ENCODE measurements around the gene KLRC1. TPM values are rescaled to one million over a fixed set of nuclear protein-coding genes. Genes with fewer than 3 reads are reported as not detected.
"Not testable (repeated sequence)": the region's sequence is repeated elsewhere in the genome, so short reads cannot be mapped to it uniquely, and the experiment has no call there.

The KLRC1 gene
- total RNA-seq, 1 experiment from 2014 or later = not detected

- DNase-seq = no peak
- no peak overlapping the region for H2AFZ ChIP-seq (ENCODE audit: low read length)
- H3K4me2 ChIP-seq (ENCODE audit: low read depth, low read length, poor library complexity, severe bottlenecking) = no peak overlapping the region
Observed at GRCh38 chr12:10408842-10409241, 44.3 kb downstream of the KLRC1 start.

GRCh38 chr12:10406725-10407124 is 46.5 kb downstream of the KLRC1 start:
- Histone ChIP-seq H4K20me1 (ENCODE audit: insufficient read depth, low read depth, low read length) (no peaks in the 10 kb centered on the region), H3K4me2 (ENCODE audit: low read depth, low read length, poor library complexity, severe bottlenecking) (no peak overlapping the region), H3K36me3 (ENCODE audit: insufficient read depth, low read length) (no peaks in the 10 kb centered on the region), H3K9me2 (replicated peaks; ENCODE audit: insufficient read depth, low read length) (no peaks in the 10 kb centered on the region), H3K79me2 (ENCODE audit: low read length) (no peaks in the 10 kb centered on the region), H3K9ac (ENCODE audit: low read length) (no peak overlapping the region), H3K9me3 (ENCODE audit: low read length) (no peaks in the 10 kb centered on the region), H3K4me3 (ENCODE audit: low read length) (no peak overlapping the region), H3K27me3 (ENCODE audit: low read length) (no peaks in the 10 kb centered on the region), H3K27ac (ENCODE audit: low read length) (no peak overlapping the region), H2AFZ (ENCODE audit: low read length) (no peak overlapping the region), H3K4me1 (ENCODE audit: low read length) (no peaks in the 10 kb centered on the region)
- DNase-seq = no peak

More at GRCh38 chr12:10408842-10409241, 44.3 kb downstream of the KLRC1 start:
- no peak overlapping the region for H3K4me3 ChIP-seq (ENCODE audit: low read length)
- H3K27me3 ChIP-seq (ENCODE audit: low read length) = no peaks in the 10 kb centered on the region
- H3K27ac ChIP-seq (ENCODE audit: low read length) = no peak overlapping the region
- no peaks in the 10 kb centered on the region for H3K9me3 ChIP-seq (ENCODE audit: low read length)
- no peaks in the 10 kb centered on the region for H3K79me2 ChIP-seq (ENCODE audit: low read length)
- no peaks in the 10 kb centered on the region for H3K9me2 ChIP-seq (replicated peaks; ENCODE audit: insufficient read depth, low read length)
- no peak overlapping the region for H3K9ac ChIP-seq (ENCODE audit: low read length)
- H3K36me3 ChIP-seq (ENCODE audit: insufficient read depth, low read length) = no peaks in the 10 kb centered on the region
- no peaks in the 10 kb centered on the region for H4K20me1 ChIP-seq (ENCODE audit: insufficient read depth, low read depth, low read length)
- H3K4me1 ChIP-seq (ENCODE audit: low read length) = no peaks in the 10 kb centered on the region

DNA sequence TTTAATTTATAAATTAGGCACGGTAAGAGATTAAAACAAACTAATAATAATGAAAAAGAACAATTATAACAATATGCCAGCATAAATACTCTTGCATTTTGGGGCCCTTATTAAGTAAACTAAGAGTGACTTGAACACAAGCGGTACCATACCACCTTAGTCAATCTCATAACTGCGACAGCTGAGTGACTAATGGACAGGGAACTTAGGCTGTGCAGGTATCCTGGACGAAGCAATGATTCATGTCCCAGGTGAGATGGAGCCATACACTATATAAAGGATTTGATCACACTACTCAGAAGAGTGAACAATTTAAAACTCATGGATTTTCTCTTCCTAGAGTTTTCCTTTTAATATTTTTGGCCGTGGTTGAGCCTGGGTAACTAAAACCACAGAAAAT is 47.9 kb downstream of the KLRC1 start:
- Histone ChIP-seq H3K9ac (ENCODE audit: low read length) (no peak overlapping the region), H4K20me1 (ENCODE audit: insufficient read depth, low read depth, low read length) (no peaks in the 10 kb centered on the region), H3K36me3 (ENCODE audit: insufficient read depth, low read length) (no peaks in the 10 kb centered on the region), H3K4me1 (ENCODE audit: low read length) (no peaks in the 10 kb centered on the region), H3K4me2 (ENCODE audit: low read depth, low read length, poor library complexity, severe bottlenecking) (no peak overlapping the region), H3K9me3 (ENCODE audit: low read length) (no peaks in the 10 kb centered on the region), H3K27me3 (ENCODE audit: low read length) (no peaks in the 10 kb centered on the region), H3K79me2 (ENCODE audit: low read length) (no peaks in the 10 kb centered on the region), H2AFZ (ENCODE audit: low read length) (no peak overlapping the region), H3K9me2 (replicated peaks; ENCODE audit: insufficient read depth, low read length) (no peaks in the 10 kb centered on the region), H3K27ac (ENCODE audit: low read length) (no peak overlapping the region), H3K4me3 (ENCODE audit: low read length) (no peak overlapping the region)
- no peak for DNase-seq

DNA sequence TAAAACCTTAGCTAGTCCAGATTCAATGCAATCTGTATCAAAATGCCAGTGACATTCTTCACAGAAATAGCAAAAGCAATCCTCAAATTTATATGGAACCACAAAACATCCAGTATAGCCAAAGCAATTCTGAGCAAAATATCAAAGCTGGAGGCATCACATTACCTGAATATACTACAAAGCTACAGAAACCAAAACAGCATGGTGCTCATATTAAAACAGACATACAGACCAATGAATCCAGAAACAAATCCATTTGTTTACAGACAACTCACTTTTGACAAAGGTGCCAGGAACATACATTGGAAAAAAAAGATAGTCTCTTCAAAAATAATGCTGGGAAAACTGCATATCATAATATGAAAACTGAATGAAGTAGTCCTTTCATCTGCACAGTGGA is 48.4 kb downstream of the KLRC1 start:
- Histone ChIP-seq H3K36me3 (ENCODE audit: insufficient read depth, low read length) (no peaks in the 10 kb centered on the region), H3K4me2 (ENCODE audit: low read depth, low read length, poor library complexity, severe bottlenecking) (no peak overlapping the region), H4K20me1 (ENCODE audit: insufficient read depth, low read depth, low read length) (no peaks in the 10 kb centered on the region), H3K9me3 (ENCODE audit: low read length) (no peaks in the 10 kb centered on the region), H3K27ac (ENCODE audit: low read length) (no peak overlapping the region), H3K9me2 (replicated peaks; ENCODE audit: insufficient read depth, low read length) (no peaks in the 10 kb centered on the region), H3K4me3 (ENCODE audit: low read length) (no peak overlapping the region), H3K9ac (ENCODE audit: low read length) (no peak overlapping the region), H3K79me2 (ENCODE audit: low read length) (no peaks in the 10 kb centered on the region), H3K27me3 (ENCODE audit: low read length) (no peaks in the 10 kb centered on the region), H3K4me1 (ENCODE audit: low read length) (no peaks in the 10 kb centered on the region), H2AFZ (ENCODE audit: low read length) (no peak overlapping the region)
- no peak for DNase-seq

- no peaks in the 10 kb centered on the region for H3K9me3 ChIP-seq (ENCODE audit: low read length)
- no peaks in the 10 kb centered on the region for H3K9me2 ChIP-seq (replicated peaks; ENCODE audit: insufficient read depth, low read length)
- H3K36me3 ChIP-seq (ENCODE audit: insufficient read depth, low read length) = no peaks in the 10 kb centered on the region
- no peak overlapping the region for H2AFZ ChIP-seq (ENCODE audit: low read length)
- H3K79me2 ChIP-seq (ENCODE audit: low read length) = no peaks in the 10 kb centered on the region
- H3K9ac ChIP-seq (ENCODE audit: low read length) = no peak overlapping the region
- no peaks in the 10 kb centered on the region for H3K4me1 ChIP-seq (ENCODE audit: low read length)
- no peak for DNase-seq
- no peak overlapping the region for H3K4me2 ChIP-seq (ENCODE audit: low read depth, low read length, poor library complexity, severe bottlenecking)
- H4K20me1 ChIP-seq (ENCODE audit: insufficient read depth, low read depth, low read length) = no peaks in the 10 kb centered on the region
- no peak overlapping the region for H3K4me3 ChIP-seq (ENCODE audit: low read length)
- H3K27me3 ChIP-seq (ENCODE audit: low read length) = no peaks in the 10 kb centered on the region
- no peak overlapping the region for H3K27ac ChIP-seq (ENCODE audit: low read length)
Observed at GRCh38 chr12:10400829-10401228, 52.3 kb downstream of the KLRC1 start.

GRCh38 chr12:10398168-10398567 is 55.0 kb downstream of the KLRC1 start:
- Histone ChIP-seq H4K20me1 (ENCODE audit: insufficient read depth, low read depth, low read length) (no peaks in the 10 kb centered on the region), H3K27me3 (ENCODE audit: low read length) (no peaks in the 10 kb centered on the region), H3K4me1 (ENCODE audit: low read length) (no peaks in the 10 kb centered on the region), H3K4me3 (ENCODE audit: low read length) (no peak overlapping the region), H3K4me2 (ENCODE audit: low read depth, low read length, poor library complexity, severe bottlenecking) (no peak overlapping the region), H3K9me3 (ENCODE audit: low read length) (no peaks in the 10 kb centered on the region), H3K9ac (ENCODE audit: low read length) (no peak overlapping the region), H3K9me2 (replicated peaks; ENCODE audit: insufficient read depth, low read length) (no peaks in the 10 kb centered on the region), H3K36me3 (ENCODE audit: insufficient read depth, low read length) (no peaks in the 10 kb centered on the region), H3K27ac (ENCODE audit: low read length) (no peak overlapping the region), H3K79me2 (ENCODE audit: low read length) (no peaks in the 10 kb centered on the region), H2AFZ (ENCODE audit: low read length) (no peak overlapping the region)
- no peak for DNase-seq

GRCh38 chr12:10397296-10397695 is 55.9 kb downstream of the KLRC1 start:
- no peaks in the 10 kb centered on the region for H4K20me1 ChIP-seq (ENCODE audit: insufficient read depth, low read depth, low read length)
- no peaks in the 10 kb centered on the region for H3K27me3 ChIP-seq (ENCODE audit: low read length)
- no peak overlapping the region for H3K9ac ChIP-seq (ENCODE audit: low read length)
- no peak overlapping the region for H3K27ac ChIP-seq (ENCODE audit: low read length)
- no peaks in the 10 kb centered on the region for H3K79me2 ChIP-seq (ENCODE audit: low read length)
- H3K4me1 ChIP-seq (ENCODE audit: low read length) = no peaks in the 10 kb centered on the region
- no peak for DNase-seq
- H3K36me3 ChIP-seq (ENCODE audit: insufficient read depth, low read length) = no peaks in the 10 kb centered on the region
- H3K4me2 ChIP-seq (ENCODE audit: low read depth, low read length, poor library complexity, severe bottlenecking) = no peak overlapping the region
- no peaks in the 10 kb centered on the region for H3K9me2 ChIP-seq (replicated peaks; ENCODE audit: insufficient read depth, low read length)
- H3K4me3 ChIP-seq (ENCODE audit: low read length) = no peak overlapping the region
- no peak overlapping the region for H2AFZ ChIP-seq (ENCODE audit: low read length)
- H3K9me3 ChIP-seq (ENCODE audit: low read length) = no peaks in the 10 kb centered on the region

DNA sequence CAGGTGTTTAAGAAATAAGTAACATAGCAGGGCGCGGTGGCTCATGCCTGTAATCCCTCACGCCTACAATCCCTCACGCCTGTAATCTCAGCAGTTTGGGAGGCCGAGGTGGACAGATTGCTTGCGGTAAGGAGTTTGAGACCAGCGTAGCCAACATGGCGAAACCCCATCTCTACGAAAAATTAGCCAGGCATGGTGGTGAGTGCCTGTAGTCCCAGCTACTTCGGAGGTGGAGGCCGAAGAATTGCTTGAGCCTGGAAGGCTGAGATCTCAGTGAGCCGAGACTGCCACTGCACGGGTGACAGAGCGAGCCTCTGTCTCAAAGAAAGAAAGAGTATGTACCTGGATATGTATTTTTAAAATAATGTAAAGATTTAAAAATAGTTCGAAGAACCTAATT is 57.0 kb downstream of the KLRC1 start:
- H3K4me1 ChIP-seq (ENCODE audit: low read length); DNase-seq; H3K79me2 ChIP-seq (ENCODE audit: low read length); H2AFZ ChIP-seq (ENCODE audit: low read length); H3K4me2 ChIP-seq (ENCODE audit: low read depth, low read length, poor library complexity, severe bottlenecking); H3K36me3 ChIP-seq (ENCODE audit: insufficient read depth, low read length); H3K4me3 ChIP-seq (ENCODE audit: low read length); H3K27ac ChIP-seq (ENCODE audit: low read length); H3K9me2 ChIP-seq (replicated peaks; ENCODE audit: insufficient read depth, low read length); H3K27me3 ChIP-seq (ENCODE audit: low read length); H4K20me1 ChIP-seq (ENCODE audit: insufficient read depth, low read depth, low read length); H3K9ac ChIP-seq (ENCODE audit: low read length); H3K9me3 ChIP-seq (ENCODE audit: low read length): not testable (repeated sequence)

Data from Karpas-422 (cell line).